ENCODE measurements around the gene DENND5A. TPM values are rescaled to one million over a fixed set of nuclear protein-coding genes. Genes with fewer than 3 reads are reported as not detected.

The DENND5A gene
- polyA plus RNA-seq, 1 experiment = 289 TPM

- H3K36me3 ChIP-seq (ENCODE audit: control insufficient read depth, insufficient read depth, low read length) = peaks cover 9% of the 10 kb centered on the region
- H3K27me3 ChIP-seq (ENCODE audit: control insufficient read depth, insufficient read depth, low read length) = no peaks in the 10 kb centered on the region
- no peak overlapping the region for H3K4me3 ChIP-seq (ENCODE audit: low read depth, low read length)
- DNase-seq (ENCODE audit: low read depth) = no peak
- ChIA-PET CTCF (no interaction called here), POLR2A (no interaction called here)
- TF ChIP-seq CTCF (IDR thresholded peaks at IDR 0.05; ENCODE audit: insufficient read depth, low read depth, low read length) = no peak
These were observed 57.9 kb downstream of the DENND5A start for GRCh38 chr11:9207229-9207628.

- POLR2A ChIA-PET = no interaction called here
These were observed 58.7 kb downstream of the DENND5A start for GRCh38 chr11:9206496-9206895.

GRCh38 chr11:9203691-9204311 lies 61.3 kb downstream of the DENND5A start:
- TF ChIP-seq CTCF (IDR thresholded peaks at IDR 0.05; ENCODE audit: insufficient read depth, low read depth, low read length) = no peak
- ChIA-PET POLR2A (no interaction called here), CTCF (interaction anchor here (1.0 to 1.2 kb wide), 2 partner anchors 9 to 57 kb away, joined by 3 to 5 read pairs; no protein-coding TSS in a partner anchor)
- DNase-seq (ENCODE audit: low read depth) = no peak
- H3K27me3 ChIP-seq (ENCODE audit: control insufficient read depth, insufficient read depth, low read length) = no peaks in the 10 kb centered on the region
- no peak overlapping the region for H3K4me3 ChIP-seq (ENCODE audit: low read depth, low read length)
- peaks cover 9% of the 10 kb centered on the region for H3K36me3 ChIP-seq (ENCODE audit: control insufficient read depth, insufficient read depth, low read length)

More at GRCh38 chr11:9206496-9206895, 58.7 kb downstream of the DENND5A start:
- TF ChIP-seq CTCF (IDR thresholded peaks at IDR 0.05; ENCODE audit: insufficient read depth, low read depth, low read length) = no peak
- peak; percentile 41 for DNase-seq (ENCODE audit: low read depth)
- Histone ChIP-seq H3K36me3 (ENCODE audit: control insufficient read depth, insufficient read depth, low read length) (peaks cover 9% of the 10 kb centered on the region), H3K27me3 (ENCODE audit: control insufficient read depth, insufficient read depth, low read length) (no peaks in the 10 kb centered on the region), H3K4me3 (ENCODE audit: low read depth, low read length) (no peak overlapping the region)
- CTCF ChIA-PET = no interaction called here

GRCh38 chr11:9201372-9202162 lies 63.6 kb downstream of the DENND5A start:
- no peaks in the 10 kb centered on the region for H3K27me3 ChIP-seq (ENCODE audit: control insufficient read depth, insufficient read depth, low read length)
- CTCF ChIA-PET = no interaction called here
- peaks cover 9% of the 10 kb centered on the region for H3K36me3 ChIP-seq (ENCODE audit: control insufficient read depth, insufficient read depth, low read length)
- POLR2A ChIA-PET = no interaction called here
- H3K4me3 ChIP-seq (ENCODE audit: low read depth, low read length) = no peak overlapping the region
- no peak for DNase-seq (ENCODE audit: low read depth)
- no peak for TF ChIP-seq CTCF (IDR thresholded peaks at IDR 0.05; ENCODE audit: insufficient read depth, low read depth, low read length)

GRCh38 chr11:9200471-9200870 lies 64.7 kb downstream of the DENND5A start:
- no peak for TF ChIP-seq CTCF (IDR thresholded peaks at IDR 0.05; ENCODE audit: insufficient read depth, low read depth, low read length)
- Histone ChIP-seq H3K36me3 (ENCODE audit: control insufficient read depth, insufficient read depth, low read length) (peaks cover 7% of the 10 kb centered on the region), H3K4me3 (ENCODE audit: low read depth, low read length) (no peak overlapping the region), H3K27me3 (ENCODE audit: control insufficient read depth, insufficient read depth, low read length) (no peaks in the 10 kb centered on the region)
- CTCF ChIA-PET = no interaction called here
- no peak for DNase-seq (ENCODE audit: low read depth)
- POLR2A ChIA-PET = no interaction called here

Measured in BJ (cell line).